HCT116 (cell line): ENCODE data around the gene CPT1A. TPM values are rescaled to one million over a fixed set of nuclear protein-coding genes. Genes with fewer than 3 reads are reported as not detected.

Experiments
- ATAC-seq: fragments of 200-7000 bp; cut with Tn5 transposase; 2 replicates; pipeline ENCODE4 v1.9.1; 2020; ENCODE audit warnings: mild to moderate bottlenecking, moderate library complexity
- BruUV-seq: library from RNA; stranded (reverse); fragments of 400-500 nt; replicated peaks from 2 replicates; lab custom pipeline; 2021; lab: Mats Ljungman, UMichigan
- CTCF ChIA-PET: fragments of 300-600 bp; sonication (Branson Sonifier 250); formaldehyde crosslinking; loops from one replicate; lab custom pipeline; 2021; ENCODE audit warnings: antibody characterized with exemption; lab: Charles Lee
- POLR2A ChIA-PET: fragments of 300-600, 350-600 bp; sonication (Branson Sonifier 250); formaldehyde crosslinking; loops from one replicate; lab custom pipeline; 2021; ENCODE audit warnings: antibody characterized with exemption; lab: Charles Lee
- RAD21 ChIA-PET, 2 experiments: fragments of 300-600 bp; sonication (Branson Sonifier 250); formaldehyde crosslinking; loops; one replicate each; lab custom pipeline; 2023; ENCODE audit warnings: low total read pairs in 2 of 2; ENCODE audit not compliant: uncharacterized antibody in 2 of 2, unreplicated experiment in 2 of 2, low non-redundant PET in 1 of 2; lab: Charles Lee
- DNase-seq: peaks from one replicate; pipeline ENCODE4 v3.0.0-alpha.2; 2010; ENCODE audit warnings: low read depth, low spot score
- H2AFZ ChIP-seq: fragments of 200-600 bp; shearing (Covaris generic), sonication (generic); 2 replicates; pipeline ENCODE4 v1.6.1; 2017; ENCODE audit warnings: low read depth, mixed run types, mixed read lengths, antibody characterized with exemption, low read length; ENCODE audit not compliant: poor library complexity, severe bottlenecking
- H3K27ac ChIP-seq: 2 replicates; pipeline ENCODE4 v1.5.1; 2012; ENCODE audit warnings: low read depth, low read length
- H3K27me3 ChIP-seq: fragments of 200-600 bp; sonication (generic); 2 replicates; pipeline ENCODE4 v1.6.1; 2016; ENCODE audit warnings: mixed run types, low read length, mixed read lengths; ENCODE audit not compliant: insufficient read depth
- H3K36me3 ChIP-seq, 2 experiments: fragments of 200-500 bp in 1 of 2; fragments of 200-600 bp in 1 of 2; sonication (Bioruptor generic) in 1 of 2; sonication (generic) in 1 of 2; 2 replicates each; pipeline versions ENCODE4 v1.5.1 to v1.6.1; 2014 to 2016; ENCODE audit warnings: low read length in 2 of 2, inconsistent platforms in 1 of 2, mixed read lengths in 1 of 2, mixed run types in 1 of 2; ENCODE audit not compliant: insufficient read depth in 2 of 2, control insufficient read depth in 1 of 2
- H3K4me1 ChIP-seq, 2 experiments: fragments of 200-600 bp in 1 of 2; sonication (generic) in 1 of 2; 2 replicates each; pipeline versions ENCODE4 v1.5.1 to v1.6.1; 2012 to 2017; ENCODE audit warnings: low read length in 2 of 2, inconsistent platforms in 1 of 2, mild to moderate bottlenecking in 1 of 2, mixed read lengths in 1 of 2, mixed run types in 1 of 2, moderate library complexity in 1 of 2; ENCODE audit not compliant: insufficient read depth in 2 of 2, control insufficient read depth in 1 of 2
- H3K4me2 ChIP-seq: fragments of 200-600 bp; sonication (generic); 2 replicates; pipeline ENCODE4 v1.6.1; 2017; ENCODE audit warnings: mixed run types, low read length, mixed read lengths
- H3K4me3 ChIP-seq, 2 experiments: fragments of 200-600 bp in 1 of 2; sonication (generic) in 1 of 2; replicated peaks in 1 of 2; 2 replicates each; pipeline ENCODE4 v1.5.1; 2011 to 2016; ENCODE audit warnings: low read length in 2 of 2, control low read depth in 1 of 2, low read depth in 1 of 2, mild to moderate bottlenecking in 1 of 2, mixed read lengths in 1 of 2, mixed run types in 1 of 2
- H3K79me2 ChIP-seq: fragments of 200-600 bp; sonication (generic); 2 replicates; pipeline ENCODE4 v1.6.1; 2017; ENCODE audit warnings: mild to moderate bottlenecking, mixed run types, low read length, moderate library complexity, mixed read lengths; ENCODE audit not compliant: insufficient read depth
- H3K9ac ChIP-seq: fragments of 200-600 bp; sonication (generic); 2 replicates; pipeline ENCODE4 v1.6.1; 2016; ENCODE audit warnings: low read length, mixed read lengths
- H3K9me2 ChIP-seq: fragments of 200-600 bp; sonication (generic), shearing (Covaris generic); 2 replicates; pipeline ENCODE4 v1.6.1; 2017; ENCODE audit warnings: mixed run types, mild to moderate bottlenecking, moderate library complexity; ENCODE audit not compliant: insufficient read depth
- H3K9me3 ChIP-seq, 2 experiments: fragments of 200-500 bp in 1 of 2; fragments of 200-600 bp in 1 of 2; sonication (Bioruptor generic) in 1 of 2; sonication (generic) in 1 of 2; 2 replicates each; pipeline ENCODE4 v1.6.1; 2014 to 2017; ENCODE audit warnings: low read length in 2 of 2, mixed read lengths in 2 of 2, inconsistent platforms in 1 of 2, low read depth in 1 of 2, mild to moderate bottlenecking in 1 of 2, mixed run types in 1 of 2, moderate library complexity in 1 of 2; ENCODE audit not compliant: control insufficient read depth in 1 of 2, insufficient read depth in 1 of 2
- H4K20me1 ChIP-seq: fragments of 200-600 bp; sonication (generic), shearing (Covaris generic); 2 replicates; pipeline ENCODE4 v1.6.1; 2017; ENCODE audit warnings: mixed run types, mild to moderate bottlenecking, moderate library complexity; ENCODE audit not compliant: insufficient read depth
- ATF3 ChIP-seq: IDR thresholded peaks from 2 replicates; pipeline ENCODE4 v1.6.1; 2012
- CBX3 ChIP-seq: IDR thresholded peaks from 2 replicates; pipeline ENCODE4 v1.6.1; 2012; ENCODE audit warnings: low read depth
- CEBPB ChIP-seq: IDR thresholded peaks from 2 replicates; pipeline ENCODE4 v1.6.1; 2012; ENCODE audit warnings: low read depth
- CTCF ChIP-seq, 3 experiments: fragments of 200-600 bp in 1 of 3; sonication (generic) in 1 of 3; IDR thresholded peaks in 2 of 3; conservative IDR thresholded peaks in 1 of 3; 2 replicates each; pipeline ENCODE4 v1.5.1; 2012 to 2017; ENCODE audit warnings: low read depth in 2 of 3, low read length in 2 of 3, antibody characterized with exemption in 1 of 3, borderline replicate concordance in 1 of 3, control low read depth in 1 of 3, mild to moderate bottlenecking in 1 of 3, mixed read lengths in 1 of 3, mixed run types in 1 of 3, moderate library complexity in 1 of 3; ENCODE audit not compliant: insufficient read depth in 1 of 3
- EGR1 ChIP-seq: IDR thresholded peaks from 2 replicates; pipeline ENCODE4 v1.6.1; 2012; ENCODE audit warnings: low read depth
- ELF1 ChIP-seq: IDR thresholded peaks from 2 replicates; pipeline ENCODE4 v1.6.1; 2012; ENCODE audit warnings: low read depth, borderline replicate concordance
- EZH2phosphoT487 ChIP-seq: fragments of 200-600 bp; IDR thresholded peaks from 2 replicates; pipeline ENCODE4 v1.6.1; 2018; ENCODE audit warnings: antibody characterized with exemption, borderline replicate concordance
- FOSL1 ChIP-seq: IDR thresholded peaks from 2 replicates; pipeline ENCODE4 v1.6.1; 2012; ENCODE audit warnings: low read depth
- MAX ChIP-seq: IDR thresholded peaks from 2 replicates; pipeline ENCODE4 v1.6.1; 2012
- POLR2A ChIP-seq: IDR thresholded peaks from 2 replicates; pipeline ENCODE4 v1.7.0; 2011; ENCODE audit warnings: borderline replicate concordance; ENCODE audit not compliant: insufficient read depth, insufficient read length; ENCODE audit errors: extremely low read depth
- POLR2AphosphoS5 ChIP-seq: IDR thresholded peaks from 2 replicates; pipeline ENCODE4 v1.6.1; 2011; ENCODE audit warnings: mild to moderate bottlenecking, low read depth, low read length, moderate library complexity
- RAD21 ChIP-seq: IDR thresholded peaks from 2 replicates; pipeline ENCODE4 v1.6.1; 2012; ENCODE audit warnings: low read depth, mild to moderate bottlenecking
- REST ChIP-seq: IDR thresholded peaks from 2 replicates; pipeline ENCODE4 v1.6.1; 2012; ENCODE audit warnings: low read depth
- SIN3A ChIP-seq: IDR thresholded peaks from 2 replicates; pipeline ENCODE4 v1.6.1; 2012; ENCODE audit warnings: low read depth
- SP1 ChIP-seq: IDR thresholded peaks from 2 replicates; pipeline ENCODE4 v1.6.1; 2012; ENCODE audit warnings: low read depth
- SRF ChIP-seq: IDR thresholded peaks from 2 replicates; pipeline ENCODE4 v1.6.1; 2012; ENCODE audit warnings: low read depth
- TCF7L2 ChIP-seq: IDR thresholded peaks from 2 replicates; pipeline ENCODE4 v1.7.0; 2011; ENCODE audit warnings: borderline replicate concordance, inconsistent platforms; ENCODE audit not compliant: insufficient read depth, insufficient read length; ENCODE audit errors: extremely low read depth
- ZFX ChIP-seq: fragments of 450-650 bp; IDR thresholded peaks from 2 replicates; pipeline ENCODE4 v1.6.1; 2017
- ZNF274 ChIP-seq: fragments of 200-500 bp; sonication (Bioruptor generic); IDR thresholded peaks from 2 replicates; pipeline ENCODE4 v1.6.1; 2014; ENCODE audit warnings: mild to moderate bottlenecking, low read depth, low read length, inconsistent platforms
- intact Hi-C: fragments of 100-400 bp; cut with micrococcal nuclease; formaldehyde crosslinking; loops from 2 replicates; pipeline ENCODE4 v1.10.0; 2022
- total RNA-seq: library from RNA; stranded (reverse); gene quantifications from one replicate; pipeline ENCODE4 v1.2.1, GENCODE V29; 2021; ENCODE audit not compliant: unreplicated experiment

The CPT1A gene
- total RNA-seq, 1 experiment from 2014 or later: 54.4 TPM

GRCh38 chr11:68813773-68814172, 27.9 kb downstream of the CPT1A start:
- ATAC-seq (no peak), DNase-seq (no peak)
- Histone ChIP-seq H3K27me3 (no peaks in the 10 kb centered on the region), H3K9me2 (no peaks in the 10 kb centered on the region), H4K20me1 (no peaks in the 10 kb centered on the region), H3K4me3 (no peak overlapping the region), H3K4me1 (no peaks in the 10 kb centered on the region; a peak in 1 of 4 replicates), H3K9ac (no peak overlapping the region), H3K79me2 (peaks cover 4% of the 10 kb centered on the region; the same call in 1 of the 2 replicates), H2AFZ (no peak overlapping the region), H3K9me3 (no peaks in the 10 kb centered on the region), H3K4me2 (no peak overlapping the region), H3K27ac (no peak overlapping the region), H3K36me3 (peaks cover 0 to 3% of the 10 kb centered on the region in 2 experiments; a peak in 1 of 4 replicates)
- CTCF ChIA-PET: no interaction called here
- TF ChIP-seq FOSL1 (no peak), RAD21 (no peak), SP1 (no peak), ELF1 (no peak), CBX3 (no peak), EGR1 (no peak), TCF7L2 (no peak), ZNF274 (no peak), SRF (no peak), POLR2AphosphoS5 (no peak), CEBPB (no peak), EZH2phosphoT487 (no peak), REST (no peak), SIN3A (no peak), ATF3 (no peak), CTCF (IDR thresholded peaks at IDR 0.05 in 2 of 3, conservative IDR thresholded peaks at IDR 0.05 in 1 of 3; ENCODE audit: borderline replicate concordance in 1 of 3, insufficient read depth in 1 of 3, low read depth in 2 of 3, low read length in 2 of 3) (no peak), POLR2A (no peak), ZFX (no peak), MAX (no peak)
- intact Hi-C loops: no loop called here
- BruUV-seq: no TSS peak
- RAD21 ChIA-PET: no interaction called here
- POLR2A ChIA-PET: no interaction called here
